ENCODE measurements around the gene ATP9B.
"Not testable (repeated sequence)": the region's sequence is repeated elsewhere in the genome, so short reads cannot be mapped to it uniquely, and the experiment has no call there.

Gene ATP9B

DNA sequence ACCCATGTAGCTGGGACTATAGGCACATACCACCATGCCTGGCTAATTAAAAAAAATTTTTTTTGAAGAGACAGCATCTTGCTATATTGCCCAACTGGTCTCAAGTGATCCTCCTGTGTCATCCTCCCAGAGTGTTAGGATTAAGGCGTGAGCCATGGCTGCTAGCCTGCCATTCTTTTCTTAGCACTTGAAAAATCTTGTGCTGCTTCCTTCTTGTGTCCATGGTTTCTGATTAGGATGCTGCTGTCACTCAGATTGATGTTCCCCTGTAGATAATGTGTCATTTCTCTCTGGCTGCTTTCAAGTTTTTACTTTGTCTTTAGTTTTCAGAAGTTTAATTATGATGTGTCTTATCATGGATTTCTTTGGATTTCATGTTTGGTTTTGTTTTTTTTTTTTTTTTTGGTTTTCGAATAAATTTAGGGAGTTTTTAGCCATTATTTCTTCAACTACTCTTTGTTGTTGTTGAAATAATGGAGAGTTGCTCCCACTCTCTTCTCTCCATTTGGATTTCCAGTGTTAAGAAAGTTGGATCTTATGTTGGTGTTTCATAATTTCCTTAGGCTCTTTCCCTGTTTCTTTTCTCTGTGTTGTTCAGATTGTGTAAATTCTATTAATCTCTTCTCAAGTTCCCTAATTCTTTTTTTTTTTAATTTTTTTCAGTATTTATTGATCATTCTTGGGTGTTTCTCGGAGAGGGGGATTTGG is 2.5 kb downstream of the ATP9B start:
- no peak for DNase-seq (ENCODE audit: low read depth in 2 of 3, low spot score in 2 of 3)

DNA sequence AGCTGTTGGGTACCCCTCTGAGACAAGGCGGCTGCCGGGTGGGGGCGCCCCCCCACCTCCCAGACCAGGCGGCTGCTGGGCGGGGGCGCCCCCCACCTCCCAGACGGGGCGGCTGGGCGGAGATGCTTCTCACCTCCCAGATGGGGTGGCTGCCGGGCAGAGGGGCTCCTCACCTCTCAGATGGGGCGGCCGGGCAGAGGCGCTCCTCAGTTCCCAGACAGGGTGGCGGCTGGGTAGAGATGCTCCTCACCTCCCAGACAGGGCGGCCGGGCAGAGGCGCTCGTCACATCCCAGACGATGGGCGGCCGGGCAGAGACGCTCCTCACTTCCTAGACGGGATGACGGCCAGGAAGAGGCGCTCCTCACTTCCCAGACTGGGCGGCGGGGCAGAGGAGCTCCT is 3.5 kb downstream of the ATP9B start:
- not testable (repeated sequence) for DNase-seq (ENCODE audit: low read depth in 2 of 3, low spot score in 2 of 3)

DNA sequence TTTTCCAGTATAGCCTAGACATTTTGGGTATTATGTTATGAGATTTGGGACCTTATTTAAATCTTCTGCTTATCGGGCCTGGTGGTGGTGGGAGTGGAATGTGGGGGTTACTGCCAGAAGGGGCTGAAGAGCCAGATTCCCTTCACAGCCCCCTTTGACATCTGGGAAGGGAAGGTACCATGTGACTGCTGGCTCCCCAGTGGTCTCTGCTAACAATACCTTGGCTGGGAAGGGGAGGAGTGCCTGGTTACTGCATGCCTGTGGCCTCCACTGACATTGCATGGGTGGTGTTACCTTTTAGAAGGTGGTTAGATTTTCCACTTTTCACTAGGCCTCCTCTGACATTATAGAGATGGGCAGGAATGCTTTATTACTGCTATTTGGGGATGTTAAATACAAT is 8.0 kb downstream of the ATP9B start:
- DNase-seq (ENCODE audit: low read depth in 2 of 3, low spot score in 2 of 3), result no peak

DNA sequence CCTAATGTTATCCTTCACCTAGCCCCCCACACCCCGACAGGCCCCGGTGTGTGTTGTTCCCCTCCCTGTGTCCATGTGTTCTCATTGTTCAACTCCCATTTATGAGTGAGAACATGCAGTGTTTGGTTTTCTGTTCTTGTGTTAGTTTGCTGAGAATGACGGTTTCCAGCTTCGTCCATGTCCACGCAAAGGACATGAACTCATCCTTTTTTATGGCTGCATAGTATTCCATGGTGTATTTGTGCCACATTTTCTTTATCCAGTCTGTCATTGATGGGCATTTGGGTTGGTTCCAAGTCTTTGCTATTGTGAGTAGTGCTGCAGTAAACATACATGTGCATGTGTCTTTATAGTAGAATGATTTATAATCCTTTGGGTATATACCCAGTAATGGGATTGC is 9.6 kb downstream of the ATP9B start:
- DNase-seq (ENCODE audit: low read depth in 2 of 3, low spot score in 2 of 3), result not testable (repeated sequence)

DNA sequence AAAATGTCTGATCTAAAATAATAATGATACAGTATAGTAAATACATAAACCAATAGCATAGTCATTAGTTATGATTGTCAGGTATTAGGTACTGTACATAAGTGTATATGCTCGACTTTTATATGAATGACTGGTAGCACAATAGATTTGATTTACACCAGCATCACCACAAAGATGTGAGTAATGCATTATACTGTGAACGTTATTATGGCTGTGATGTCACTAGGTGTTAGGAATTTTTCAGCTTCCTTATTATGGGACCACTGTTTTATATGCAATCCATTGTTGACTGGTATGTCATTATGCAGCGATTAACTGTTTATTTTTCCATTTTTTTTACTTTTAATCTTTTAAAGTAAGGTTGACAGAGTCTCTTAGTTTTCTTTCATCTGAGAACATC is 23.7 kb downstream of the ATP9B start:
- no peak for DNase-seq (ENCODE audit: low read depth in 2 of 3, low spot score in 2 of 3)

DNA sequence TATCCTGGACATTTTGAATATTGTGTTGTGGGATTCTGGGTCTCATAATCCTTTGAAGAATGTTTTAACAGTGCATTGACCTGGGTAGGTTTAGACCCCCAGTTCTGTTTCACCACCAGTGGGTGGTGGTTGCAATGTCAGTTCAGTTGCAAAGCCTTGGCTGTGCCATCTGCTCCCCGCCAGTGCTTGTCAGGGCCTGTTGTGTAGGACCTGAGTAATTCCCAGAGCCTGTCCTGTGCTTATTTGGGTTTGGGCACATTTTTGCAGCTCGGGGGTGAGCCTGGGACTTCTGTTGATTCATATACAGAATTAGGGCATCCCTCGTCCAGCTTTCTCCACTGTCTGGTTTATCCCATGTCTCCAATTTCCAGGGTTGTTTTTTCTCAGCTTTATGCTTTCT is 24.8 kb downstream of the ATP9B start:
- DNase-seq (ENCODE audit: low read depth in 2 of 3, low spot score in 2 of 3), result no peak

DNA sequence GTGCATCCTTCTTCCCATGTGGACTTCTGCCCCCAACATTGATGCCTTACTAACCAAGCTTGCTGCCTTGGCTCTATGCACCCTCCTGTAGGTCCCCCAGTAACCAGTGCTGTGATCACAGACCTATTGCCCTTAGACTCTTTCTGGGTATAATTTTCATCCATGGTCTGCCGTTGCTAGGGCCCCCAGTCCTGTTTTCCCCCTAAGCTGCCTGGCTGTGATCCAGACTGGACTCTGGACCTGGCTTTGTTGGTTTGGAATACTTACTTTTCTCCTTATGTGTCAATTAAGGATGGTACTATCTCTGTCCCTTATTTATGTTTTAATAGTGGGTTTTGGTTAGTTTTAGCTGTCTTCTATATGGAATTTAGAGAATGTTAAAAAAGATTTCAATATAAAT is 26.0 kb downstream of the ATP9B start:
- DNase-seq (ENCODE audit: low read depth in 2 of 3, low spot score in 2 of 3), result no peak

DNA sequence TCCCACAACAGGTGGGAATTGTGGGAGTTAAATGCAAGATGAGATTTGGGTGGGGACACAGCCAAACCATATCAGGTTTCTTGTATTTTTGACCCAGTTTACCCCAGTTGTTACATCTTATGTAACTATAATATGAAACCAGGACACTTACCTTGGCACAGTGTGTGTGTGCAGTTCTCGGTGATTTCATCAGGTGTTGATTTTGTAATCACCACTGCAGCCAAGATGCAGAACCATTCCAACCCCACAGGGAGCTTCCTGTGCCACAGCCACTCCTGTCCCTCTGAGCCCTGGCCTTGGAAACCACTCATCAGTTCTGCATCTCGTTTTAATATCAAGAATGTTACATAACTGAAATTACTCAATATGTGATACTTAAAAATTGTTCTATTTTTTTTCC is 31.8 kb downstream of the ATP9B start:
- no peak for DNase-seq (ENCODE audit: low read depth in 2 of 3, low spot score in 2 of 3)

DNA sequence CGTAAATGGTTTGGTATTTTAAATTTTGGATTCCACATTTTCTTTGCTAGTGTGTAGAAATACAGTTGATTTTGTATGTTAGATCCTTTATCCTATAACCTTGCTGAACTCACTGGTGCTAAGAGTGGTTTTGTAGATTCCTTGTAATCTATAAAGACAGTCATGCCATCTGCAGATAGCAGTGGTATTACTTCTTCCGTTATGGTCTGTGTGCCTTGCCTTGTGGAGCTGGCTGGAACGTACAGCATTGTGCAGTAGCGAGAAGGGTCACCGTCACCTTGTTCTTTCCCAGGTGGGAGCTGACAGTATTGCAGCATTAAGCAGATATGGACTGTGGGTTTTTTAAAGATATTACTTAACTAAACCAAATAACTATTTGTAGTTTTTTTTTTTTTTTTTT is 33.7 kb downstream of the ATP9B start:
- no peak for DNase-seq (ENCODE audit: low read depth in 2 of 3, low spot score in 2 of 3)

DNA sequence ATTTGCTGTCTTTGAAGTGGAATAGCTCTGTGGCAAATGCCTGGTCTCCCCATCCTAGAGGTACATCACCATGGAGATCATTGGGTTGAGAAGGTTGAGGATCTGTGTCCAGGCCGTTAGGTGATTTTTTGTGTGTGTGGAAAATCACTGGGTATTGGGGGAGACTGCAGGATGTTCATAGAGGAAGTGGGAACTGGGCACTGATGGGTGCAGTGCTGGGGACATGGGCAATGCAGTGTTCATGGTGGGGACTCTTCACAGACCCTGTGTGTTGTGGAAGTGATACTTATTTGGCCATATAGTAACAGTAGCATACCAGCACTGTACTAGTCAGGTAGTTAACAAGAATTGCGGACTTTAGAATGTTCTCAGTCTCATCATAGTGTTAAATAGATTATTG is 34.9 kb downstream of the ATP9B start:
- no peak for DNase-seq (ENCODE audit: low read depth in 2 of 3, low spot score in 2 of 3)

DNA sequence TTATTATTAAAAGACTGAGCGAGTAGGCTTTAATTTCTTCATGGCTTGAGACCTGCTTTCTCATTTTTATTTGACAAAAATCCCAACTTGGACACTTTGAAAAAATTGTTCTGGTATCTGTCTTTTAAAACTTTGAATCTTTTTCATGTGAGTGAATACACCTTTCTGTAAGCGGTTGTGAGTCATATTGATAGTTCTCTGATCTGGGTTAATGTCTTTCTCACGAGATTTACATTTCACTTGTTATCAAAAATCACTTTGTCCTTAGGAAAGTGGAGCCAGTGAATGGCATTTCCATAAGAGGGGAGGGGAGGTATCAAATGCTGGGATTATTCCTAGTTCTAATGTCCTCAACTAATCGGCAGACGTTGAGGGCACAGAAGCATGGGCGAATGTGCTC is 36.3 kb downstream of the ATP9B start:
- no peak for DNase-seq (ENCODE audit: low read depth in 2 of 3, low spot score in 2 of 3)

DNA sequence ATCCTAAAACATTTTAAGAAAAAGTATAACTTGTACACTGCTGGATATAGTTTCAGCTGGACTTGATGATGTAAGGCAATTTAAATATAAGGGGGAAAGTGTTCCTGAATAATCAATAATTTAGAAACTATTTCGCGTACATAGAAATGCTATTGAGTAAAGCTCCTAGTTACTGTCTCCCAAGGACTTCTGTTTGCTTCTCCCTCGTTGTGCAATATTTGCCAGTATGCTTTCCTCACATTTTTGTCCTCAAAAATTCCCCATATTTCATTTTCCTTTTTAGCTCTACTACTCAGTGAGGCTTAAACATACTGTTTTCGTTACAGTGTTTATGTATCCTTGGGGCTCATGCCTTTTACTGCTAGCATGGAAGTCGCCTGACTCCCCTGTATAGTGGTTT is 36.9 kb downstream of the ATP9B start:
- no peak for DNase-seq (ENCODE audit: low read depth in 2 of 3, low spot score in 2 of 3)

DNA sequence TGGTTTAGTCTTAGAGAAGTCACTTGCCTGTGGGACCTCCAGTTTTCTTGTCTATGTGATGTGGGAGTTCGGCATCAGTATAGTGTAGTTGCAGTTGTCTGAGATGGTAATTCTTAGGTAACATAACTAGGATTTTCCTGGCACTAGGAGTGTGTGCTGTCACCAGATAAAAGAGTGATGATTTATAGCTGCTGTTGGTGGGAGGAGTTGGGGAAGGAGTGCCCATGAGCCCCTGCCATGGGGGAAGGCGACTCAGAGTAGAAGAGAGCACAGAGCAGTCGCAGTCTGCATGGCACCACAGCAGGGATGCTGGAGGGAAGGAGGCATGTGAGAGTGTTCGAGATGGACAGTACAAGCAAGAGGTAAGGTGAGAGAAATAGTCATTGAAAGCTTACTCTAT is 38.7 kb downstream of the ATP9B start:
- DNase-seq (ENCODE audit: low read depth in 2 of 3, low spot score in 2 of 3), result no peak

DNA sequence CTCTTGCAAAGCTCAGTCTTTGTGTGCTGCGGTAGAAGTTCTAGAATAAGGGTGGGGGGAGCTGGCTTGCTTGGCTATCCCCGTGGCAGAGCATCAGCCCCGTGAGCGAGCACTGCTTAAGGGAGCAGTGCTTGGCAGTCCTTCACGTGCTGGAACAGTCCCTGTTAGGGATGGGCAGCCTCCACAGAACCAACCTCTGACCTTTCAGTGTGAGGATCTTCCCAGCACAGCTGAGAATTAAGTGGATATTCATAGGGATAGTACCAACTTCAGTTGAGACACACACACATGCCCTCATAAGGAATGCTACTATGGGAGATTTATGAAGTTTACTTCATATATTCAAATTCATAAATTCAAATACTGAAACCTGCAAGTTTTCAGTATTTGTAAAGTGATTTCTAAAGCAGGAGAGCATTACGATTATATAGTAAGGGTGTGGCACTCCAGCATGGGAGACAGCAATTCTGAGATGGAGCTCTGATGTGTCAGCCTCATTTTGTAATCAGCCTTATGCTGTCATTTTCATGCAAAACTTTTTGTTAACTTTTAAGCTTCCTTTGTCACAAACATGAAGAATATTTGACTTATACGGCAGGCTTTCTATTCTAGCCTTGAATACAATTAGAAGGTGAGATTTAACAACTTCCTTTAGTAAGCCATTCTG is 39.5 kb downstream of the ATP9B start:
- DNase-seq (ENCODE audit: low read depth in 2 of 3, low spot score in 2 of 3), result no peak

DNA sequence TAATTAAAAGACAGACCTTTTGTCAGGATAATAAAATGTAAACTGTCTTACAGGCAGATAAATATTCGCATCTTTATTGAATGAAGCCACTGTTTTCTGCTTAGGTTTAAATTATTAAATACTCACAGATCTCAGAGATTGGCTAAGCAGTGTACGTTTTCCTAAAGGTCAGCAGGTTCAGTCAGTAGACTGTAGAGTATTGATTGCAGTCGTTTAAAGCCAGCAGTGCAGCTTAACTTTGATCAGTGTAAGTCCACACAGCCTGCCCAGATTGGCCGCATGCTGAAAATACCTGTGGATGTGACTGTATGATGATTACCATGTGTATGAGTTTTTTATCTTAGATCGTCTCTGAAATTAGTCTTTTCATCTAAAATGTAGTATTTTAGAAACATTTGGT is 42.3 kb downstream of the ATP9B start:
- DNase-seq (ENCODE audit: low read depth in 2 of 3, low spot score in 2 of 3), result no peak

DNA sequence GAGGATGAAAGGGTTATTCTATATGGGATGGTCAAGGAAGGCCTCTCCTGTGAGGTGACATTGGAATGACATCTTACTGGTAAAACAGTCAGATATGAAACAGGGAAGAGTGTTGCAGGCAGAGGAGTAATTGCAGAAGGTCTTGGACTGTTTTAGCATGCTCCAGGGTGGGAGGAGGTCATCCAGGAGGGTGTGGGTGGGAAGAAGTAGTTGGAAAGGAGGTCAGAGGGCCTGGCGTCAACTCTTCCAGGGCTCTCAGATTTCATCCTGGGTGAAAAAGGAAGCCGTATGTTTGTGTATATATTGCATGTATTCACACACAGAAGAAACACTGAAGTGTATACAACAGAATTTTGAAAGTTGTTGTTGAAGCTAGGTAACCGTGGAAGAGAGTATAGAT is 48.2 kb downstream of the ATP9B start:
- DNase-seq (ENCODE audit: low read depth in 2 of 3, low spot score in 2 of 3), result no peak

DNA sequence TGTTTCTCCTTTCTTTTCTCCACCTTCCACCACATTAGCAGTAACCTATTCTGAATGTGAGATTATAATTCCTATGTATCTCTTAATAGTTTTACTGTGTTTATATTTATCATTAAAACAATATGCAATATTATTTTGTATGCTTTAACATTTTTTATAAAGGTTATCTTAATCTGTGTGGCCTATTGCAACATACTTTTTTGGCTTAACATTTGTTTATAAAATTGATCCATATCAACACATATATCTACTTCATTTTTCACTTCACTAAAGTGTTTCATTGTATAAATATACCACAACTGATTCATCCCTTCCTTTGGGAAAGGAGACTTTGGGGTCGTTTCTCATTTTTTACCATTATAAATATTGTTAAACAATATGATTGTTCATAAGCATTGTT is 48.6 kb downstream of the ATP9B start:
- no peak for DNase-seq (ENCODE audit: low read depth in 2 of 3, low spot score in 2 of 3)

DNA sequence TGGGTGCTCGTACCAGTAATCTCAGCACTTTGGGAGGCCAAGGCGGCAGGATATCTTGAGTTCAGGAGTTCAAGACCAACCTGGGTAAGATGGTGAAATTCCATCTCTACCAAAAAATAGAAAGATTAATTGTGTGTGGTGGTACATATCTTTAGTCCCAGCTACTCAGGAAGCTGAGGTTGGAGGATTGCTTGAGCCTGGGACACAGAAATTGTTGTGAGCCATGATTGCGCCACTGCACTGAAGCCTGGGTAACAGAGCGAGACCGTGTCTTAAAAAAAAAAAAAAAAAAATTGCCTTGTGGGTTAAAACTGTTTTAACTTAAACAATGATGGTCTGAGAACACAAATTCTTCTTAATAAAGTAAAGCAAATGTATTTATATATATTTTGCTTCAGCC is 49.6 kb downstream of the ATP9B start:
- no peak for DNase-seq (ENCODE audit: low read depth in 2 of 3, low spot score in 2 of 3)

DNA sequence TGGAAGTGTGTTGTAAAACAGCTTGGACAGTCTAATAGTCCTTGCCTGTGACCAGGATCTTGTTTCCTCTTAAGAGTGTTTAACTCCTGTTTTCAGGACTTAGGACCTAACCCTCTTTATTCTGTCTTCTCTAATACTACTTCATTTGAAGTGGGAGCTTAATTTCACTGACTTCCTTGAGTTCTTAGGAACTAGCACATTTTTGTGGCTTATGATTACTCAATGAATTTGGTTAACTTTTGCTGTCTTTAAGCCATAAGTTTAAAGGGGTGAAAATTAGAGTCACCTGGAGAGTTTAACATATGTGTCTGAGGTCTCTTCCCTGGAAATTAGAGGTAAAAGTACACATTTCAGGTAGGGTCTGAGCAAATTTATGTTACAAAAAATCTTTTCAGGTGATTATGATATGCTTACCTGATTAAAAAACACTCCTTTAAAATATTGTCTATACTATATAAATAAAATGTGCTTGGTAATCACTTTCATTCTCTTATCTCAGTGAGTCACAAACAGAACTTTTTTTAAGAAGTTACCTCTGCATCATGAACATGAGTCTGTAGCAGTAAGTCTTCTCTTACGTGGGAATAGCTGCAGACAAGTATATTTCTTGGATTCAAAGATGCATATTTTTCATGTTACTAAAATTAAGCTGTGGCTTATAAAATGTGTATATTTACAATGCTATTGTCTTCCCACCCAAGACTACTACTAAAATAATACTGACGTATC is 52.7 kb downstream of the ATP9B start:
- DNase-seq (ENCODE audit: low read depth in 2 of 3, low spot score in 2 of 3), result no peak

DNA sequence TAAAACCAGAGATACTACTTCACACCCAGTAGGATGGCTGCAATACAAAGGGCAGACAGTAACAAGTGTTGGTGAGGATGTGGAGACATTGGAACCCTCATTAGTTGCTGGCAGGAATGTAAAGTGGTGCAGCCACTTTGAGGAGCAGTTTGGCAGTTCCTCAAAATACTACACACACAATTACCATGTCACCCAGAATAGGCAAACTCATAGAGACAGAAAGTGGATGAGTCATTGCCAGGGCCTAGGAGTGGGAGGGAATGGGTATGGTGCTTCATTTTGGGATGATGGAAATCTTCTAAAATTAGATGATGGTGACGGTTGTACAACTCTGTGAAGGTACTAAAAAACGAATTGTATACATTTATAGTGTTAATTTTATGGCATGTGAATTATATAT is 54.8 kb downstream of the ATP9B start:
- no peak for DNase-seq (ENCODE audit: low read depth in 2 of 3, low spot score in 2 of 3)

DNA sequence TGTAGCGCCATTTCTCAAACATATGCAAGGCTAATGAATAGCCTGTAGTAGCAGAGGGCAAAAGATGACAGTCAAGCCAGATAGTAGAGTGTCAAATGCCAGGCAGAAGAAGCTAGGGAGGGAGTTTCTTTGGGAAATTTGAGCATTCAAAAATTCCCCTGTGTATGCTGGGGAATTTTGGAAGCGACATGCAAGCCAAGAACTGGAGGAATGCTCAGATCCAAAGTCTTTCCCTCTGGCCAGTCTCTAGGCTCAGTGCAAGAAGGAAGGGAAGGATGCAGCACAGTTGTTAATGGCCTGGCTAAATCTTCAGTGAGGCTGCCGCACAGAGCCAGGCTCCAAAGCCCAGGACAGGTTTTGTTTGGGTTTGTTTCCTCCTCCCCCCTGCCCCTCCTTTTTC is 59.9 kb downstream of the ATP9B start:
- DNase-seq (ENCODE audit: low read depth in 2 of 3, low spot score in 2 of 3), result no peak

DNA sequence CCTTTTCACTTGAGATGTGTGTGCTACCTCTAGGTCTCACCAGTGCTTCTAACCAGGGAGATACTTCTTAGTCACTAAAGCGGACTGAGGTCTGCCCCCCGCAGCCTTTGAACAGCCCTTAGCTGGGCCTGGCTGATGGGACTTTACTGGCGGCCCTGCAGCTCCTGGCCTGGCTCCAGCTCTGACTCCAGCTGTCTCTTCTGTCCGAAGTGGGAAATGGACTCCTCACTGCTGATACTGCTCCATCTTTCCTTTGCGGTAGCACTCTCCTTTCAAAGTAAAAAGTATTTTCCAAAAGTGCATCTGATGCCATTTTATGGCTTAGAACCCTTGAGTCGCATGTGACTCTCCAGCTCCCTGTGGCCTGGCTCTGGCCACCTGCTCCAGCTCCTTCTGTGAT is 64.5 kb downstream of the ATP9B start:
- DNase-seq (ENCODE audit: low read depth in 2 of 3, low spot score in 2 of 3), result no peak

DNA sequence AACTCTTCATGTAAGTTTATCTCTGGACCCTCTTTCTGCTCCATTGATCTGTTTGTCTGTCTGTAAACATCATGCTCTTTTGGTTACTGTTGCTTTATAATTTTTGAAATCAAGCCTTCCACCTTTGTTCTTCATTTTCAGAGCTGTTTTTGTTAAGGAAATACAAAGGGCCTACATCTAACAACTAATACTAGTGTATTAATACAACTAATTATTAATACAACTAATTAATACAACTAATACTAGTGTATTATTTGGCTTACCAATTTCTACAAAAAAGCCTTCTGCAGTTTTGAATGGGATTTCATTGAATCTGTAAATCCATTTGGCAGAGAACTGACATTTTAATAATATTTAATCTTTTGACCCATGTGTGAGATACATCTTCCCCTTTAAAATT is 66.7 kb downstream of the ATP9B start:
- DNase-seq (ENCODE audit: low read depth in 2 of 3, low spot score in 2 of 3), result no peak

Measured in activated CD8-positive, alpha-beta memory T cell treated with anti-CD3 and anti-CD28 coated beads for 48 hours (primary cell).